Right atrium auricular region (tissue), 2 donors: Measurements from ENCODE around the gene LHFPL6. TPM values are rescaled to one million over a fixed set of nuclear protein-coding genes. Genes with fewer than 3 reads are reported as not detected.
A peak's percentile ranks its signal among the peaks of the same experiment; 100 is the strongest.

Experiments
- DNase-seq: peaks from one replicate; pipeline ENCODE4 v3.0.0-alpha.2; 2019; ENCODE audit warnings: low spot score
- H3K27ac ChIP-seq, 2 donors: fragments of 200-600 bp; sonication (generic); 1 replicate in 1 of 2; 2 replicates in 1 of 2; pipeline ENCODE4 v1.5.1; 2016 to 2019
- H3K27me3 ChIP-seq, 2 donors: fragments of 200-600 bp; sonication (generic); one replicate each; pipeline versions ENCODE4 v1.5.1 to v1.6.0; 2017 to 2019
- H3K36me3 ChIP-seq: fragments of 200-600 bp; sonication (generic); one replicate; pipeline ENCODE4 v1.5.1; 2016
- H3K4me1 ChIP-seq, 2 donors: fragments of 200-600 bp; sonication (generic); one replicate each; pipeline versions ENCODE4 v1.5.1 to v1.6.0; 2017 to 2019
- H3K4me3 ChIP-seq, 2 donors: fragments of 200-600 bp; sonication (generic); 1 replicate in 1 of 2; 2 replicates in 1 of 2; pipeline ENCODE4 v1.5.1; 2017 to 2019; ENCODE audit warnings: mild to moderate bottlenecking in 1 of 2, moderate library complexity in 1 of 2
- H3K9me3 ChIP-seq, 2 donors: fragments of 200-600 bp; sonication (generic); one replicate each; pipeline ENCODE4 v1.5.1; 2019
- CTCF ChIP-seq, 2 donors: fragments of 200-600 bp; sonication (generic); IDR thresholded peaks; one replicate each; pipeline ENCODE4 v1.5.1; 2019; ENCODE audit warnings: antibody characterized with exemption in 2 of 2
- total RNA-seq, 2 donors: library from RNA; depleted of rRNA; stranded (reverse); fragments of >200 nt; gene quantifications; one replicate each; pipeline ENCODE4 v1.1.0, GENCODE V29; 2016

The LHFPL6 gene
- total RNA-seq, 2 donors from 2014 or later = 39.0 to 57.2 TPM

DNA sequence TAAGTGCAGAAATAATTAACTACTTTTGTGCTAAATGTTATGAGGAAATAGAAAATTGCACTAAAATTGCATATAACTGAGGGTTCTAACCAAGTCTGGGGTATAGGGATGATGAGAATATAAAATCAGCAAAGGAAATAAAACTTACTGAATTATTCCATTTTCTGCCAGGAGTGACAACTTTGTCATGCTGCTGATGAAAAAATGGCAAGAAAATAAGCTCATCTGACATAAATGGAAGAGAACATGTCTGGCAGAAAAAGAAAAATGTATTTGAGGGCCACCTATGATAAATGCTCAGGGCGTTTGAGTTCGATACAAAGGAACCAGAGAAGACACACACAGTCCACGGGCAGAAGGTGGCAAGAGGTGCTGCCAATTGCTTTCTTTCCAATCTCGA, 78.2 kb downstream of the LHFPL6 start:
- H3K27me3 ChIP-seq = no peaks in the 10 kb centered on the region
- no peak for TF ChIP-seq CTCF (IDR thresholded peaks at IDR 0.05)
- no peaks in the 10 kb centered on the region for H3K9me3 ChIP-seq
- H3K4me1 ChIP-seq = peaks cover 0 to 62% of the 10 kb centered on the region in 2 donors
- no peak overlapping the region for H3K27ac ChIP-seq
- H3K36me3 ChIP-seq = no peaks in the 10 kb centered on the region
- H3K4me3 ChIP-seq = no peak overlapping the region
- no peak for DNase-seq

DNA sequence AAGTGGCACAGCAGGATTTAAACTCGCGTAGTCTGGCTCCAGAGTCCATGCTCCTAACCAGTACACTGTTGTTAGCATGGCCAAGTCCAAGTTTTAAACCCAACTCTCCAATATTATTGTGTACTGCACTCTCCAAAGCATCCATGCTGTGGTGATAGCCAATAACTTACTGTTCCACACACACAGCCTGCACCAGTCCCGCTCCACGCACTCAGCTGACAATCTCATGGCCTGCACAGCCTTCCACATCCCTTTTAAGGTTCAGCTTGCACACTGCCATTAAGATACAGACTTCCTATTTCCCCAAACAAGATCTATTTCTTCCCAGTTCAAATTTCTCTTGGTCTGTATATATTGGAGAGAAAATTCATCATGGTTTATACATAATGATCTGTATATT, 80.7 kb downstream of the LHFPL6 start:
- Histone ChIP-seq H3K27me3 (no peaks in the 10 kb centered on the region), H3K9me3 (no peaks in the 10 kb centered on the region), H3K27ac (no peak overlapping the region), H3K4me1 (peaks cover 0 to 44% of the 10 kb centered on the region in 2 donors), H3K4me3 (no peak overlapping the region), H3K36me3 (no peaks in the 10 kb centered on the region)
- DNase-seq = no peak
- no peak for TF ChIP-seq CTCF (IDR thresholded peaks at IDR 0.05)

- H3K36me3 ChIP-seq = no peaks in the 10 kb centered on the region
- peaks cover 0 to 43% of the 10 kb centered on the region in 2 donors for H3K4me1 ChIP-seq
- no peak for DNase-seq
- TF ChIP-seq CTCF (IDR thresholded peaks at IDR 0.05) = no peak
- H3K27ac ChIP-seq = no peak overlapping the region
- no peaks in the 10 kb centered on the region for H3K9me3 ChIP-seq
- H3K4me3 ChIP-seq = no peak overlapping the region
- H3K27me3 ChIP-seq = no peaks in the 10 kb centered on the region
Measured at GRCh38 chr13:39521701-39522100, 81.3 kb downstream of the LHFPL6 start.

GRCh38 chr13:39516096-39516495, 86.9 kb downstream of the LHFPL6 start:
- TF ChIP-seq CTCF (IDR thresholded peaks at IDR 0.05) = no peak
- H3K4me3 ChIP-seq = no peak overlapping the region
- no peaks in the 10 kb centered on the region for H3K27me3 ChIP-seq
- H3K4me1 ChIP-seq = peaks cover 0 to 37% of the 10 kb centered on the region in 2 donors
- no peaks in the 10 kb centered on the region for H3K9me3 ChIP-seq
- DNase-seq = no peak
- H3K27ac ChIP-seq = peak overlapping the region in 1 of 2 donors; percentile 54
- no peaks in the 10 kb centered on the region for H3K36me3 ChIP-seq

GRCh38 chr13:39515224-39515714, 87.7 kb downstream of the LHFPL6 start:
- no peaks in the 10 kb centered on the region for H3K27me3 ChIP-seq
- no peaks in the 10 kb centered on the region for H3K9me3 ChIP-seq
- DNase-seq = no peak
- peak overlapping the region in 1 of 2 donors; percentile 54 for H3K27ac ChIP-seq
- H3K4me3 ChIP-seq = no peak overlapping the region
- no peaks in the 10 kb centered on the region for H3K36me3 ChIP-seq
- peaks cover 0 to 29% of the 10 kb centered on the region in 2 donors for H3K4me1 ChIP-seq
- TF ChIP-seq CTCF (IDR thresholded peaks at IDR 0.05) = no peak

DNA sequence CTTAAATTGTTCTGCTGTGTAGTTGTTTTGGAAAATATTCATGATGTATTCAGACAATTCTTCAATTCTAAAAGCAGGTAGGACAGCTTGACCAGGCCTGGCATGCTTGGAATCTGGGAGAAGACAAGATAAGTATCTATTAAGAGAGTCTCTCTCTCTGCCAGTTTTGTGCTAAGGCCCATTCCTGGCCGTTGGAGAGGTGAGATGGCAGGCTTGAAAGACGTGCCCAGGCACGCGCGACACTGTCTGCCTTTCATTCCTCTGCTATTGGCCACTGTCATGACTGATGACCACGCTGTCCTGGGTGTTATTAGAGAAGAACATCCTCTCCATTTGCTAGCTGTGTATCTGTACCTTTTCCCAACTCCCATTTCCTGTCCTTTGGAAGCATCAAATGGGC, 90.3 kb downstream of the LHFPL6 start:
- DNase-seq = no peak
- H3K4me1 ChIP-seq = peaks cover 0 to 29% of the 10 kb centered on the region in 2 donors
- H3K27ac ChIP-seq = no peak overlapping the region

More for the DNA sequence above, 90.3 kb downstream of the LHFPL6 start:
- TF ChIP-seq CTCF (IDR thresholded peaks at IDR 0.05) = no peak
- no peaks in the 10 kb centered on the region for H3K27me3 ChIP-seq
- no peaks in the 10 kb centered on the region for H3K9me3 ChIP-seq
- H3K36me3 ChIP-seq = no peaks in the 10 kb centered on the region
- no peak overlapping the region for H3K4me3 ChIP-seq
